Omental fat pad (tissue), 4 donors: ENCODE measurements around the gene UMOD. TPM values are rescaled to one million over a fixed set of nuclear protein-coding genes. Genes with fewer than 3 reads are reported as not detected.
"Not testable (repeated sequence)": the region's sequence is repeated elsewhere in the genome, so short reads cannot be mapped to it uniquely, and the experiment has no call there.

ENCODE experiments used
- ATAC-seq: fragments of 150-250 bp; one replicate; pipeline ENCODE4 v1.9.1; 2016; ENCODE audit warnings: mild to moderate bottlenecking, moderate library complexity; ENCODE audit not compliant: low FRiP score
- DNase-seq: peaks from one replicate; pipeline ENCODE4 v3.0.0-alpha.2; 2019; ENCODE audit warnings: low spot score
- CTCF ChIP-seq, 3 donors: fragments of 450-650 bp; IDR thresholded peaks; one replicate each; pipeline ENCODE4 v1.5.1; 2016 to 2017; ENCODE audit warnings: antibody characterized with exemption in 3 of 3, mild to moderate bottlenecking in 3 of 3, moderate library complexity in 2 of 3
- total RNA-seq, 4 donors: library from RNA; depleted of rRNA; stranded (reverse); fragments of >200 nt; gene quantifications; one replicate each; pipeline ENCODE4 v1.1.0, GENCODE V29; 2016

The UMOD gene
- total RNA-seq, 4 donors from 2014 or later: not detected

- DNase-seq: no peak
- ATAC-seq: no peak
- no peak for TF ChIP-seq CTCF (IDR thresholded peaks at IDR 0.05)
Measured at GRCh38 chr16:20323591-20324117, 28.9 kb downstream of the UMOD start.

- DNase-seq (no peak), ATAC-seq (no peak)
- TF ChIP-seq CTCF (IDR thresholded peaks at IDR 0.05): no peak
Measured at GRCh38 chr16:20322696-20323095, 29.8 kb downstream of the UMOD start.

GRCh38 chr16:20321671-20322070, 30.8 kb downstream of the UMOD start:
- TF ChIP-seq CTCF (IDR thresholded peaks at IDR 0.05): no peak
- no peak for ATAC-seq
- DNase-seq: no peak

GRCh38 chr16:20321051-20321450, 31.5 kb downstream of the UMOD start:
- not testable (repeated sequence) for ATAC-seq, DNase-seq

GRCh38 chr16:20320592-20320991, 31.9 kb downstream of the UMOD start:
- DNase-seq (no peak), ATAC-seq (no peak)
- no peak for TF ChIP-seq CTCF (IDR thresholded peaks at IDR 0.05)

- no peak for TF ChIP-seq CTCF (IDR thresholded peaks at IDR 0.05)
- no peak for ATAC-seq
- DNase-seq: no peak
Measured at GRCh38 chr16:20320178-20320577, 32.3 kb downstream of the UMOD start.

- no peak for TF ChIP-seq CTCF (IDR thresholded peaks at IDR 0.05)
- ATAC-seq: no peak
- DNase-seq: no peak
Measured at GRCh38 chr16:20319406-20319805, 33.1 kb downstream of the UMOD start.

- TF ChIP-seq CTCF (IDR thresholded peaks at IDR 0.05): no peak
- DNase-seq (no peak), ATAC-seq (no peak)
Measured at GRCh38 chr16:20318437-20318836, 34.1 kb downstream of the UMOD start.
